Stimulated activated naive CD4-positive, alpha-beta T cell (primary cell): ENCODE measurements around the gene EBLN2.

Experiments
- DNase-seq, 6 experiments: peaks; one replicate each; lab custom pipeline; 2025; lab: John Stamatoyannopoulos, UW

The EBLN2 gene

DNA sequence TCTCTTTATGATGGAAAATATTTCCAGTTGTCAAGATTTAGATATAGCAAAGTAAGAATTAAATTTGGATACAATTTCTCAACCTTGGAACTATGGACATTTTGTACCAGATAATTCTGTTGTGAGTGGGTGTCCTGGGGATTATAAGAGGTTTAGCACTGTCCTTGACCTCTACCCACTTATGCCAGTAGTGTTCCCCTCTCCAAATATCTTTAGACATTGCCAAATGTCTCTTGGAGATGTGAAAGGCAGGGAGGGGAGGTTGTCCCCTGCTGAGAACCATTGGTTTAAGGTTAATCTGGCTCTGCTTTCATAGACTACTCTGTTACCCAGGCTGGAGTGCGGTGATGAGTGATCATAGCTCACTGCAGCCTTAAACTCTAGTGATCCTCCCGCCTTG, at the start of gene EBLN2:
Gene EBLN2, plus strand, starts transcription at position 244 of the 400 bp plus-strand sequence. CDS start 423 bp downstream, outside the sequence.
- DNase-seq = no peak

- DNase-seq = no peak
These were observed 43.2 kb upstream of the EBLN2 start for GRCh38 chr3:73018298-73018697.

DNA sequence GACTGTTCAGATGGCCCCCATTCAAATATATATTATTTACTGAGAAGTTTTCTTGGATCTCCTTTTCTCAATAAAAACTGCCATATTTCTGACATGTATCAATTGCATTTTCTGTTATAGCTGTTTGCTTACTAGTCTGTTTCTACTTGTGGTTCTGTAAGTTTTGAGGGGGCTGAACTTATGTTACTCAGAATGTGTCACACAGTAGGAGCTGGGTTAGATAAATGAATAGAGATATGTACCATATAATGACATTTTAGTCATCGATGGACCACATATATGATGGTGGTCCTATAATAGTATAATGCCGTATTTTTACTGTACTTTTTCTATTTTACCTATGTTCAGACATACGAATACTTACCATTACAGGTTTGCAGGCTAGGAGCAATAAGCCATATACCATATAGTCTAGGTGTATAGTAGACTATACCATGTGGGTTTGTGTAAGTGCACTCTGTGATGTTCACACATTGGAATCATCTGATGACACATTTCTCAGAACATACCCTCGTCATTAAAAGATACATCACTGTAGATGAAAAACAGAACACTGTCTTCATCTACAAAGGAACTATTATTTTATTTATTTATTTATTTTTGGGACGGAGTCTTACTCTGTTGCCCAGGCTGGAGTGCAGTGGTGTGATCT, 42.5 kb upstream of the EBLN2 start:
- DNase-seq = no peak

DNA sequence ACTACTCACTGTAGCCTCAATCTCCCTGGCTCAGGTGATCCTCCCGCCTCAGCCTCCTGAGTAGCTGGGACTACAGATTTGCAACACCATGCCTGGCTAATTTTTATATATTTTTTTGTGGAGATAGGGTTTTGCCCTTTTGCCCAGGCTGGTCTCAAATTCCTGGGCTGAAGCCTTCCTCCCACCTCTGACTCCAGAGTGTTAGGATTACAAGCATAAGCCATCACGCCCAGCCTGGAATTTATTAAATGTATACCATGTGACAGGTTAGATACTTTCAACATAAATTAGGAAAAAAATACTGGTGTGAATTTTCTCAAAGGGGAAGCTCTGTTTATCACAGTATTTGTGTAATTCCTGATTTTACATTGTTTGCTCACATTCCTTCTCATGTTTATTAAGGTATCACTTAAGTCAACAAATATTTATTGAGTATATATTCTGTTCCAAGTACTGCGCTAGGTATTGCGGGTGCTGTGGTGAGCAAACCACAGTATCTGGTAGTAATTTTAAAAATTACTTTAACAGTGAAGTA, 40.1 kb upstream of the EBLN2 start:
- no peak for DNase-seq

- DNase-seq = no peak
These were observed 36.6 kb upstream of the EBLN2 start for GRCh38 chr3:73024836-73025235.

DNA sequence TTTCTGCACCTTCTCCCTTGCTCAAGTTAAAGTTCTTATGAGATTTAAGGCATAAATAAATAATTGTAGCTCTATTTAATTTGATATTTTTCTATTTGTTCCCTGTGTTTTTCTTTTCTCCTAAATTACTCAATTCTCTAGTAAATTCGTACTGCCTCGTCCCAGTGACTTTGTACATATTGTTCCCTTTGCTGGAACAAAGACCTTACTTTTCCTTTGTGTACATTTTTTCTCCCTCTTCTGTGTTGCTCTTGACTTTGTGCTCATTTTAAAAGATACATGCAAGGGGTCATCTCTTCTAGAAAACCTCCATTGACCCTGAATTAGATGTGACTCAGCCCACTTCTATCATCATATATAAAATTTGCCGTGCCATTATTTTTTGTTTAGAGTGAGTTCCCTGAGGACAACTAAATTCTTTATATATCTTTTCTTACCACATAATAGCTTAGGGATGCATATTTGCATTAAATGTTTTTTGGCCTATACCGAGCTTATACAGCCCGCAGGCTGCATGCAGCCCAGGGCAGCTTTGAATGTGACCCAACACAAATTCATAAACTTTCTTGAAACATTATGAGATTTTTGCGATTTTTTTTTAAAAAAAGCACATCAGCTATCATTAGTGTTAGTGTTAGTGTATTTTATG, 35.2 kb upstream of the EBLN2 start:
- no peak for DNase-seq

GRCh38 chr3:73026760-73027113, 34.7 kb upstream of the EBLN2 start:
- no peak for DNase-seq

DNA sequence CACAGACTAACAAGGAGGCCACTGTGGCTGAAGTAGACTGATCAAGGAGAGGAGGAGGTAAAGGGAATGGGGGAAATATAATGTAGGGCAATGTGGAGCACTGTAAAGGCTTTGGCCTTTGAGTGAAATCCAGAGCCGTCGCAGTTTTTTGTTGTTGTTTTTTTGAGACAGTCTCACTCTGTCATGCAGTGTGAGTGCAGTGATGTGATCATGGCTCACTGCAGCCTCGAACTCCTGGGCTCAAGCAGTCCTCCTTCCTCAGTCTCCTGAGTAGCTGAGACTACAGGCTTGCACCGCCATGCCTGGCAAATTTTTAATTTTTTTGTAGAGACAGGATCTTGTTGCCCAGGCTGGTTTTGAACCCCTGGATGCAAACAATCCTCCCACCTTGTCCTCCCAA, 32.7 kb upstream of the EBLN2 start:
- DNase-seq = no peak

DNA sequence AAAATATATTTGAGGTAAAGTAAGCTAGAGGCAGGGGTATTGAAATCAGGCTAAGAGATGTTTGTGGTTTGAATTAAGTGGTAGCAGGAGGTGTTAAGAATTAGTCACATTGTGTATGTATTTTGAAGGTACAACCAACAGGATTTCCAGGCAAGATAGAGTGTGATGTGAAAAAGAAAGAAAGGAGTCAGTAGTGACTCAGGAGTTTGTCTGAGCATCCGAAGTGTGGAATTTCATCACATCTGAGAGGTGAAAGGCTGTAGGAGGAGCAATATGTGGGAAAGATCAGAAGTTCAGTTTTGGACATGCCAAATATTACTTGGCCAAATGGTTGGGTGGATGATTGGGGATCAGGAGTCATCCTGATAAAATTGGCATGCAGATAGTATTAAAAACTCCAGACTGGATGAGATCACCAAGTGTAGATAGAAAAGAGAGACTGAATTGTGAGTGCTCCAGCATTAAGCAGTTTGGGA, 32.1 kb upstream of the EBLN2 start:
- DNase-seq = no peak

GRCh38 chr3:73030073-73030597, 31.3 kb upstream of the EBLN2 start:
- no peak for DNase-seq

- DNase-seq = no peak
These were observed 29.8 kb upstream of the EBLN2 start for GRCh38 chr3:73031573-73032103.

GRCh38 chr3:73036694-73037591, 24.5 kb upstream of the EBLN2 start:
- no peak for DNase-seq

- DNase-seq = no peak
These were observed 19.9 kb upstream of the EBLN2 start for GRCh38 chr3:73041537-73041936.

DNA sequence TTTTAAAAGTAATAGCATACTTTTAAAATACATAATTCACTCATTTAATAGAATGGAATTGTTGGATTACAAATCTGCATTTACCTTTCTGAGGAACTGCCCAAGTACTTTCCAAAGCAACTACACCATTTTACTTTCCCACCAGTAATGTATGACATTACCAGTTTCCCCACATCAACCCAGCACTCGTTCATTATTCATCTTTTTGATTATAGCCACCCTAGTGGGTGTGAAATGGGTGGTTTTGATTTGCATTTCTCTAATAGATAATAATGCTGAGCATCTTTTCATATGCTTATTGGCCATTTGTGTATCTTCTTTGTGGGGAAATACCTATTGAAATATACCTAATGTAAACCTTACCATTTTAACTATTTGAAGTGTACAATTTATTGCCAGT, 18.0 kb upstream of the EBLN2 start:
- no peak for DNase-seq

GRCh38 chr3:73045391-73045790, 16.1 kb upstream of the EBLN2 start:
- no peak for DNase-seq

- no peak for DNase-seq
These were observed 15.3 kb upstream of the EBLN2 start for GRCh38 chr3:73046195-73046594.

GRCh38 chr3:73049319-73049718, 12.1 kb upstream of the EBLN2 start:
- no peak for DNase-seq

GRCh38 chr3:73052857-73053256, 8.6 kb upstream of the EBLN2 start:
- no peak for DNase-seq

DNA sequence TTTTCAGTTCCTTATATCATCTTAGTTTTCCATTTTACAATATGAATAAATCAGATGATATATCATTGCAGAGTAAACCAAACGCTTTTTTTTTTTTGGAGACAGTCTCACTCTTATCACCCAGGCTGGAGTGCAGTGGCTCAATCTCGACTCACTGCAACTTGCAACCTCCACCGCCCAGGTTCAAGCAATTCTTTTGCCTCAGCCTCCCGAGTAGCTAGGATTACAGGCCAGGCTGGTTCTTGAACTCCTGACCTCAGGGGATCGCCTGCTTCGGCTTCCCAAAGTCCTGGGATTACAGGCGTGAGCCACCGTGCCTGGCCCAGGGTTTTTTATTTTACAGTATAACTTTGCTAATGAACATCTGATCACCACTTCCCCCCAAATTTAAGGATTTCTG, 5.9 kb upstream of the EBLN2 start:
- DNase-seq = no peak

GRCh38 chr3:73056014-73056844, 5.2 kb upstream of the EBLN2 start:
- peak in 2 of 6 experiments; percentile 34 to 41 for DNase-seq

DNA sequence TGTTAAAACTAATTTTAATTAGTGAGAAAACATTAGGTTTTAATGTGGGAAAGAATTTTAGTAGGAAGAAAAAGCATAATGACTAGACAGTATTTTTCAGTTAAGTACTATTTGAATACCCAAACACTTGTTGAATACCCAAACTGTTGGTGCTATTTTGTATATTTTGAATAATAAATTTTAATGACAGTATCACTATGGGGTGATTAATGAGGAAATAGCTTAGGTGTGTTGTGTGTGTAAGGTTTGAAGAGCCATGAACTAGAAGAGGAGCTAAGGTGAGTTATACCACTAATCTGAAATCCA, 4.7 kb upstream of the EBLN2 start:
- no peak for DNase-seq
